ENCODE results near the gene AP2A1. TPM values are rescaled to one million over a fixed set of nuclear protein-coding genes. Genes with fewer than 3 reads are reported as not detected.
A peak's percentile ranks its signal among the peaks of the same experiment; 100 is the strongest.

The AP2A1 gene
- total and polyA plus RNA-seq, 9 donors = 31.3 to 76.9 (median 64.9) TPM

DNA sequence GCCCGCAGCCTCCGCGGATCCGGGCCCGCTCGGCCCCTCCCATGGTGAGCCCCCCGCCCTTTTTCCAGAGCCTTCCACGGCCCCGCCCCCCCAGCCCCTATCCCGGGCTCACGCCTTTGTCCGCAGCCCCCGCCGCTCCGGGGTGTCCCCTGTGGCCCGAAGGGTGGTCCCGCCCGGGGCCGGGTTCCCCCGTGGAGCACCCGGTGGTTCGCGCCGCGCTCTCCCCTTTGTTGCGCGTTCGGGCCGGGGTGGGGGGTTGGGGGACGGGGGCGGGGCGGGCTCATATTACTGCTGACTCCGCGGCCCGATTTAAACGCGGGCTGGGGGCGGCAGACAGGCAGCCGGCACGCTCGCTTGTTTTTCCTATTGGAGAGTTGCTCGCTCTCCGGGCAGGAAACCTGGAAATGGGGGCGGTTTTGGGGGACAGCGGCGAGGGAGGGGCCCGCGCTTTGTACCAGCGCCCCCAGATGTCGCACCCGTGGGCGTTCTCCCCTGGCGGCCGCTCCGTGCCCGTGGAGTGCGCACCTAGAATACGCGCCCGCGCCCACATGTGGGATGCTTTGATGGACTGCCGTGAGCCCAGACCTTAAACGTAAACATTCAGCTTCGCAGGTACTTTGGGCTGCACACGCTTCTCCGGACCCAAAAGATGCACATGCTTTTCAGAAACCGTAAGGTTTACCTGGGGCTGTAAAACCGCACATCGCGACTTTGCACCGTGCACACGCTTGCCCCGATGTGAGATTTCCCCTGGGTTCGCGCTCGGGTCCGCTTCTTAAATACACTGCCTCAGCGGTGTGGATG, 84.9 kb downstream of the AP2A1 start:
- 1% methylated on average over 51 of the region's 78 CpGs for WGBS (ENCODE audit: insufficient coverage)
- peaks cover 37% of the 10 kb centered on the region for H3K4me1 ChIP-seq (ENCODE audit: control insufficient read depth, insufficient read depth, low read length)
- H3K4me3 ChIP-seq (ENCODE audit: low read length) = peak overlapping the region; percentile 95
- H3K27me3 ChIP-seq (ENCODE audit: control insufficient read depth, insufficient read depth, low read length) = no peaks in the 10 kb centered on the region
- H3K36me3 ChIP-seq (ENCODE audit: control insufficient read depth, insufficient read depth, low read length) = peaks cover 41% of the 10 kb centered on the region
- peaks cover 9% of the 10 kb centered on the region for H3K9me3 ChIP-seq (replicated peaks; ENCODE audit: control insufficient read depth, low read depth, low read length)
- DNase-seq = peak; percentile 74
- H3K27ac ChIP-seq (ENCODE audit: low read length) = peak overlapping the region; percentile 99

- H3K27ac ChIP-seq (ENCODE audit: low read length) = no peak overlapping the region
Measured at GRCh38 chr19:49852631-49853126, 85.9 kb downstream of the AP2A1 start.

DNA sequence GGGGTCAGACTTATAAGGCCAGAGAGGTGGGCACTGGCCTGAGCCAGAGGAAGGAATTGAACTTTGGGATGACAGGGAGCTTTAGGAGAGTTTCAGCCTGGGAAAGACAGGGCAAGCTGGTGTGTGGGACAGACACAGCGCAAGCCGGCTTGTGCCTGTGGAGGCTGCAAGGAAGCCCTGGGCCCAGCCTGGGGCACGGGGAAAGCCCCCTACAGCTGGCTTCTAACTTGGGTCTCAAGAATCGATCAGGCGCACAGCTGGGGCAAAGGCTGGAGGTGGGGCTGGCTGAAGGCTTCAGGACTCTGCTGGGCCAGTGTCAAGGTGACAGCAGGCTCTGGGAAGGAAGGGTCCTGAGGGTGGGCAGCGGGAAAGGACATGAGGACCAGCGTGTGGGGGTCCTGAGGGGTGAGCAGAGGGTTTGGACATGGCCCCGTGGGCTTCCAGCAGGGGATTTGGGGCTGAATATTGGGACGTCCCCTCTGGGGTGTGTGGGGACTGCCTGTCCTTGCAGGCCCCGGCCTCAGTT, 87.1 kb downstream of the AP2A1 start:
- Histone ChIP-seq H3K27ac (ENCODE audit: low read length) (no peak overlapping the region), H3K9me3 (replicated peaks; ENCODE audit: control insufficient read depth, low read depth, low read length) (peaks cover 8% of the 10 kb centered on the region), H3K27me3 (ENCODE audit: control insufficient read depth, insufficient read depth, low read length) (no peaks in the 10 kb centered on the region), H3K4me3 (ENCODE audit: low read length) (no peak overlapping the region), H3K36me3 (ENCODE audit: control insufficient read depth, insufficient read depth, low read length) (peaks cover 63% of the 10 kb centered on the region), H3K4me1 (ENCODE audit: control insufficient read depth, insufficient read depth, low read length) (peaks cover 39% of the 10 kb centered on the region)
- WGBS (ENCODE audit: insufficient coverage) = 89% methylated on average over 7 of the region's 10 CpGs
- no peak for DNase-seq

More at GRCh38 chr19:49852631-49853126, 85.9 kb downstream of the AP2A1 start:
- peaks cover 38% of the 10 kb centered on the region for H3K4me1 ChIP-seq (ENCODE audit: control insufficient read depth, insufficient read depth, low read length)
- no peak for DNase-seq
- peaks cover 9% of the 10 kb centered on the region for H3K9me3 ChIP-seq (replicated peaks; ENCODE audit: control insufficient read depth, low read depth, low read length)
- H3K36me3 ChIP-seq (ENCODE audit: control insufficient read depth, insufficient read depth, low read length) = peaks cover 51% of the 10 kb centered on the region
- WGBS (ENCODE audit: insufficient coverage) = 46% methylated on average over 6 of the region's 14 CpGs
- H3K4me3 ChIP-seq (ENCODE audit: low read length) = peak overlapping the region; percentile 95
- H3K27me3 ChIP-seq (ENCODE audit: control insufficient read depth, insufficient read depth, low read length) = no peaks in the 10 kb centered on the region

DNA sequence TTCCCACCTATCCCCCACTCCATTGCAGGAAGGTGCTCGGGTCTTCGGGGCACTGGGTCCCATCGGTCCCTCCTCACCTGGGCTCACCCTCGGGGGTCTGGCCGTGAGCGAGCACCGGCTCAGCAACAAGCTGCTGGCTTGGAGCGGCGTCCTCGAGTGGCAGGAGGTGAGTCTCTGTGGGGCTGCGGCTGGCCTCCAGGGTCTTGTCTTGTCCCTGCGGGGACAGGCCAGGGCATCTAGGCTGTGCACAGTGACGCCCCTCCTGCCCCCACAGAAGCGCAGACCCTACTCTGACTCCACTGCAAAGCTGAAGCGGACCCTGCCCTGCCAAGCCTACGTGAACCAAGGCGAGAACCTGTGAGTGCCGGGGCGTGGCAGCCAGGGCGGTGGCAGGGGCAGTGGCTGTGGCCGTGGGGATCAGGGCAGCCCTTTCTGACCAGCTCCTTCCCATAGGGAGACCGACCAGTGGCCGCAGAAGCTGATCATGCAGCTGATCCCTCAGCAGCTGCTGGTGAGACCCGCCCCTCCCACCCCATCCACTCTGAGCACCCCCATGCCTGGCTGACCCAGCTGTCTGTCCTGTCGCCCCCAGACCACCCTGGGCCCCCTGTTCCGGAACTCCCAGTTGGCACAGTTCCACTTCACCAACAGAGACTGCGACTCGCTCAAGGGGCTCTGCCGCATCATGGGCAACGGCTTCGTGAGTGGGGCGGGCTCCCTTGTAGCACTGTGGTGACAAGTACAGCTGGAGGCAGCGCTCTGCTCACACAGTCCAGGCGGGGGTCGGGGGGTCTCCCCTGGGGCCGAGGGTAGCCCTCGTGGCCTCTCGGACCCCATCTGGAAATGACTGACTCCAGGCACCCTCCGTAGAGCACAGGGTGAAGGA, 87.8 kb downstream of the AP2A1 start:
- H3K4me1 ChIP-seq (ENCODE audit: control insufficient read depth, insufficient read depth, low read length) = peaks cover 39% of the 10 kb centered on the region
- H3K36me3 ChIP-seq (ENCODE audit: control insufficient read depth, insufficient read depth, low read length) = peaks cover 63% of the 10 kb centered on the region
- 77% methylated on average over 34 of the region's 39 CpGs for WGBS (ENCODE audit: insufficient coverage)
- no peak overlapping the region for H3K27ac ChIP-seq (ENCODE audit: low read length)
- no peak overlapping the region for H3K4me3 ChIP-seq (ENCODE audit: low read length)
- peak; percentile 31 for DNase-seq
- H3K27me3 ChIP-seq (ENCODE audit: control insufficient read depth, insufficient read depth, low read length) = no peaks in the 10 kb centered on the region
- peaks cover under 1% of the 10 kb centered on the region for H3K9me3 ChIP-seq (replicated peaks; ENCODE audit: control insufficient read depth, low read depth, low read length)

- DNase-seq = no peak
- Histone ChIP-seq H3K27me3 (ENCODE audit: control insufficient read depth, insufficient read depth, low read length) (no peaks in the 10 kb centered on the region), H3K27ac (ENCODE audit: low read length) (no peak overlapping the region), H3K36me3 (ENCODE audit: control insufficient read depth, insufficient read depth, low read length) (peaks cover 67% of the 10 kb centered on the region), H3K9me3 (replicated peaks; ENCODE audit: control insufficient read depth, low read depth, low read length) (no peaks in the 10 kb centered on the region), H3K4me3 (ENCODE audit: low read length) (no peak overlapping the region), H3K4me1 (ENCODE audit: control insufficient read depth, insufficient read depth, low read length) (peaks cover 35% of the 10 kb centered on the region)
- WGBS (ENCODE audit: insufficient coverage) = 88% methylated on average over 12 of the region's 12 CpGs
Measured at GRCh38 chr19:49855277-49855675, 88.5 kb downstream of the AP2A1 start.

GRCh38 chr19:49855676-49856573, 89.1 kb downstream of the AP2A1 start:
- Histone ChIP-seq H3K27me3 (ENCODE audit: control insufficient read depth, insufficient read depth, low read length) (no peaks in the 10 kb centered on the region), H3K9me3 (replicated peaks; ENCODE audit: control insufficient read depth, low read depth, low read length) (no peaks in the 10 kb centered on the region), H3K4me1 (ENCODE audit: control insufficient read depth, insufficient read depth, low read length) (peaks cover 37% of the 10 kb centered on the region), H3K36me3 (ENCODE audit: control insufficient read depth, insufficient read depth, low read length) (peaks cover 73% of the 10 kb centered on the region), H3K4me3 (ENCODE audit: low read length) (no peak overlapping the region), H3K27ac (ENCODE audit: low read length) (no peak overlapping the region)
- DNase-seq = no peak
- 76% methylated on average over 13 of the region's 21 CpGs for WGBS (ENCODE audit: insufficient coverage)

- no peaks in the 10 kb centered on the region for H3K9me3 ChIP-seq (replicated peaks; ENCODE audit: control insufficient read depth, low read depth, low read length)
Measured at GRCh38 chr19:49856574-49857021, 89.8 kb downstream of the AP2A1 start.

More at GRCh38 chr19:49856574-49857021, 89.8 kb downstream of the AP2A1 start:
- Histone ChIP-seq H3K36me3 (ENCODE audit: control insufficient read depth, insufficient read depth, low read length) (peaks cover 79% of the 10 kb centered on the region), H3K4me1 (ENCODE audit: control insufficient read depth, insufficient read depth, low read length) (peaks cover 40% of the 10 kb centered on the region), H3K27me3 (ENCODE audit: control insufficient read depth, insufficient read depth, low read length) (no peaks in the 10 kb centered on the region), H3K27ac (ENCODE audit: low read length) (no peak overlapping the region), H3K4me3 (ENCODE audit: low read length) (no peak overlapping the region)
- 83% methylated on average over 12 of the region's 18 CpGs for WGBS (ENCODE audit: insufficient coverage)
- no peak for DNase-seq
